Kidney capillary endothelial cell (primary cell): ENCODE results near the gene MRGPRF.
"Not testable (repeated sequence)": the region's sequence is repeated elsewhere in the genome, so short reads cannot be mapped to it uniquely, and the experiment has no call there.

Experiments used
- DNase-seq: peaks from one replicate; pipeline ENCODE4 v3.0.0-alpha.2; 2018; ENCODE audit warnings: low spot score

Gene MRGPRF

DNA sequence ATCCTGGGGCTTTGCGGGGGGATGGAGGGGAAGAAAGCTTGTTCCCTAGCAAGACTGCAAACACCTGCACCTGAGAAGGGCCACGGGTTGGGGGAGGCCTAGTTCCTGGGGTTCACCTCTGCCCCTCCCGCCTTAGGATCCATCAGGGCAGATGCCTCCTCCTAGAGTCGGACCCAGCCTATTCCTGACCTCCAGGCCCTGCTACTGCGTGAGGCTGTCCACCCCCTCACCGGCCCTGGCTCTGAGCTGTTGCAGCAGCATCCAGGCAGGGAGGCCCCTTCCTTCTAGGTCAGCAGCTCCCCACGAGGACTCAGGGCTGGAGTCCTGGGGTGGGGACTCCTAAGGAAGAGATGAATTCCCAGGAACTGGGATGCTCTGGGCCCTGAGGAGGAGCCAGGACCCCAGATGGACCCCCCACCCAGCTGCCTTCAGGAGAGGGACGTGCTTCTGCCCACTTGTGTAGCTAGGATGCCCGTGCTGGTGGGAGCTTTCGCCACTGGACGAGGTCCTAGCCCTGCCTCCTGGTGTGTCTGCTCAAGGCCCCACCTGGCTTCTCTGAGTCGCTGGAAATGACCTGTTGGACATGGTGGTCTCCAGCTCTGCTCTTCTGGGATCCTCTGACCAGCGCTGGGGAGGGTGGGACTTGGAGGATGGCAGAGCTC lies 10.3 kb downstream of the MRGPRF start:
- DNase-seq: no peak

DNA sequence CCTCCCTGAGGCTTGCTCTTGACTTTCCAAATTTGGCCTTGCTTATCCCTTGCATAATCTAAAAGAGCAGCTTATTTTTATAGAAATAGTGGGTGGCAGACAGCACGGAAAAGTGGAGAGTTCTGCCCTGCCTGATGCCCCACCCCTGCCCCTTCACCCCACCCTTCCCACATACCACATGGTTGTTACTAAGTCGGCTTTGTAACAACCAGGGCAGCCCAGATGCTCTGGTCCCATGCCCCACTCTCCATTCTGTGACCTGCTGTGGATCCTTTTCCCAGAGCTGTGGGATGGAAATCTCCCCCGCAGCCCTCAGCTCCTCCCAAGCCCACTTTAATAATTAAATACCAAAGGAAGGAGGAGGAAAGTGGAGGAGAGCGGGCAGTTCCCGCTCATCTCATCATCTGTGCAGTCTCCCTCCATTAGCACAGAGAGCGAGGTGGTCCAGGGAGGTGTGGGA lies 10.9 kb downstream of the MRGPRF start:
- DNase-seq: no peak

DNA sequence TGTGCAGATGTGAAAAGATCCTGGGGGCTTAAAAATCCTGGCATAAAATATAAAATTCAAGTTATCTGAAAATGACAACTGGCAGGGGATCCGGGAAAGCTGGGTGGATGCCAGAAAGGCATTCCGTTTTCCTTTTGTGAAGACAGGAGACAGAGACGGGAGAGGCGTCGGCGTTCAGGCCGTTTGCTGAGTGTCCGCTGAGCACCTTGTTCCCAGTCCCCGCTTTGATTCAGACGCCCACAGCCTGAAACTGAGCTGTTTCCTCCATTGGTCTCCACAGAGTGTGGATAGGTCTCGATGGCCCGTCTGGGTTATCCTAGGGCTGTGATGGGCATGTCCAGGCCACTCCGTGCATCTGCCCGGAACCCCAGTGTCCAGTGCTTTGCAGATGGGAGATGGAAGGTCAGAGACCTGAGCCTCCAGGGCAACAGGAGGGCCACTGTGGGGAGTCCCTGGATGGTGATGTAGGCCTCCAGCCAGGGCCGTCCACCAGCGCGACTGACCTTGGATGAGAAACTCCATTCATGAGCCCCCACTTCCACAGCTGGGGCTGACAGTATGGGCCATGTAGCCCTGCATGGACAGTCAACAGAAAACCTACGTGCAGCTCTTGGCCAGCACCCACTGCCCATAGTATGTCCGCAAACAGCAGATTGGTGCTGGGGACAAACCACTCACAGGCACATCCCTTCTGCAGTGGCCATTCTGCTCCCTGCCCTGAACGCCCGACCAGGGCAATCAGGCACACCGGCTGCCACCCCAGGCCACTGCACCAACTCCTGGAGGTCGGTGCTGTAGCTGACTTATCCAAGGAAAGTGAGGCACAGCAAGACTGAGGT lies 11.6 kb downstream of the MRGPRF start:
- DNase-seq: no peak

DNA sequence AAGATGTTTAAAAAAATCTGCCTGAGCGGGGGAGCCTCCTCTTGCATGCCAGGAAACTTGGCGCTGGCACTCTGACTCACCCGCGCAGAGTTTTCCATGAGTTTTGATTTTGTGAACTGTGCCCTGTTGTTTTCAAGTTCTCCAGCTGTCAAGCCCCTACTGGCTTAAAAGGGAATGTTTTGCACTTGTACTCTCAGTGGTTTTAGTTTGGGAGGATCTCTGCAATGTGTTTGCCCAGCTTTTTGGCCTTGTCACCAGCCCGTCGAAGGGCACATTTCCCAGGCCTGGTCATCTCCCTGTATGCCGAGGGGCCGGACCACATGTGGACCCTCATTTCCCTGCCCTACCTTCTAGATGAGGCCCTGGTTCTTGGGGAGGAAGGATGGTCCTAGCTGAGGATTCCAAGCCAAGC lies 12.2 kb downstream of the MRGPRF start:
- peak; percentile 39 for DNase-seq

DNA sequence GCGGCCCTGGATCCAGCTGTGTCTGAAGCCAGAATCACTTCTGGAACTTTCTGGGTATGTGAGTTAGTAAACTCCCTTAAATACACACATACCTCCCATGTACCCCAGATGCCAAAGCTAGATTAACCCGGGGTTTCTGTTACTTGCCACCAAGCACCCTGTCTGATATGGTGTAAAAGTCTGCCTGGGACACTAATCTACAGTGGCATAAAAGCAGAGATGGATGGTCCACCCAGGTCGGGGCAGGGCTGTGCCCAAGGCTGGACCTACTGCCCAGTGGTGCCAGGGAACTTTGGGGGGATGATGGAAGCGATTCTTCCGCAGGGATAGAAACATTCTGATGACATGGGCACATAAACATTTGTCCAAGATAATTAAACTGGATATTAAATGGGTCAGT lies 12.7 kb downstream of the MRGPRF start:
- no peak for DNase-seq

DNA sequence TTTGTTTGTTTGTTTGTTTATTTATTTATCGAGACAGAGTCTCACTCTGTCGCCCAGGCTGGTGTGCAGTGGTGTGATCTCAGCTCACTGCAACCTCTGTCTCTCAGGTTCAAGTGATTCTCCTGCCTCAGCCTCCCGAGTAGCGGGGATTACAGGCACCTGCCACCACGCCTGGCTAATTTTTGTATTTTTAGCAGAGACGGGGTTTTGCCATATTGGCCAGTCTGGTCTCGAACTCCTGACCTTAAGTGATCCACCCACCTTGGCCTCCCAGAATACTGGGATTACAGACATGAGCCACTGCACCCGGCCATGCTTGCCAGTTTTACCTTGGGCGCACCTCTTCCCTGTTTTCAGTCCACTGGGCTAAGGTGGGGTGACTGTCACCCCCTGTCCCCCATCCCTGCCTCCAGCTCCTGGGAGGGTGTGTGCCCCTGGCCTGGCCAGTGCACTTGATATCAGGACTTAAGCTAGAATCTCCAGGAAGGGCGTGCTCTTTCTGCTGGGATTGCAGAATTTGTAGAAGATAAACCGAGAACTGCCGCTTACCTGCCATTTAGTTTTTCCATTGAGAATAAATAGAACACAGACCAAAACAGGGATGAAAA lies 13.2 kb downstream of the MRGPRF start:
- not testable (repeated sequence) for DNase-seq

DNA sequence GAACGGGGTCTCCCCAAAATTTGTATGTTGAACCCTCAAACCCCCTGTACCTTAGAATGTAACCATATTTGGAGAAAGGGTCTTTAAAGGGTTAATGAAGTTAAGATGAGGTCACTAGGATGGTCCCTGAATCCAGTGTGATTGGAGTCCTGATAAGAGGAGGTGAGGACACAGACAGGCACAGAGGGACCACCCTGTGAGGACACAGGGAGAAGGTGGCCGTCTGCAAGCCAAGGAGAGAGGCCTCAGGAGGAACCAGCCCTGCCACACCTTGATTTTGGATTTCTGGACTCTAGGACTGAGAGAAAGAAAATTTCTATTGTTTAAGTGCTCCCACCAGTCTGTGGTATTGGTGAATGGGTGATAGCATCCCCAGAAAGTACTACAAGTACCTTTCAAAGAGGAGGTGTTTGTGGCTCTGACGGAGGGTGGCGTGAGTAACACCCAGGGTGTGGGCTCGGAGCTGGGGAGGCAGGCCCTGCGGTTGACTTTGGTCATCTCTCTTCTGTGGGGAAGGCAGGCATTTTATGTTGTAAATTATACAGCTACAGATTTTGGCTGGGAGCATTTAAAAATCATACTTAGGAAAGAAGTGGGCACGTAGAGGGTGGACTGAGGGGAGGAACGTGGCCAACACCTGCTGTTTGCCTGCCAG lies 13.8 kb downstream of the MRGPRF start:
- DNase-seq: no peak

DNA sequence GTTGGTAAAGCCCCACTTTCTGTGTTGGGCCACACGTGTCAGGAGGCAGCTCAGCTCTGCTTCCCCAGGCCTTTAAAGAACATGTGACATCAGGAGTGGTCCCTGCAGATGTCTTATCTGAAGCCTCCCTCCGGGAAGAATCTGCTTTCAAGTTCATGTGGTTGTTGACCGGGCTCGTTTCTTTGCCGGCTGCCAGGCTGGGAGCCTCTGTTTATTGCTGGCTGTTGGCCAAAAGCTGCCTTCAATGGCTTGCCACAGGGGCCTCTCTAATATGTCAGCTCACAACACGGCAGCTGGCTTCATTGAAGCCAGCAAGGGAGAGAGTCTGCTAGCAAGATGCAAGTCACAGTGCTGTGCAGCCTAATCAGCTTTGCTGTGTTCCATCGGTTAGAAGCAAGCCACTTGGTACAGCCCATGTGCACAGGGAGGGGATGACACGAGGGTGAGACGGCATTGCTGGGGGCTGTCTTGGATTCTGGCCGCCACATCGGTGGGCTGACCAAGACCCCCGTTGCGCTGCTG lies 14.6 kb downstream of the MRGPRF start:
- no peak for DNase-seq

DNA sequence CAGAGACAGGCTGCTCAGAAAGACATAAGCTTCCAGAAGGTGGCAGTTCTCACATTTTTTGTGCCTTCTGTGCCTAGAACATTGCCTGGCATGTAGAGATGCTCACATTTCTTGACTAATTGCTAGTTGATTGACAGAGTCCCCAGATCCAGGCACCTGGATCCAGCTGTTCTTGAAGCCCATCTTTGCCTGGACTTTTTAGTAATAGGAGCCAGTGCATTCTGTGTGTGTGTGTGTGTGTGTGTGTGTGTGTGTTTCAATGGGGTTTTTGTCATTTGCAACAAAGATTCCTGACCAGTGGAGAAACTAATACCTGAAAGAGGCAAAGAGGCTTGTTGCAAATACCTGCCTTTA lies 15.1 kb downstream of the MRGPRF start:
- DNase-seq: no peak

DNA sequence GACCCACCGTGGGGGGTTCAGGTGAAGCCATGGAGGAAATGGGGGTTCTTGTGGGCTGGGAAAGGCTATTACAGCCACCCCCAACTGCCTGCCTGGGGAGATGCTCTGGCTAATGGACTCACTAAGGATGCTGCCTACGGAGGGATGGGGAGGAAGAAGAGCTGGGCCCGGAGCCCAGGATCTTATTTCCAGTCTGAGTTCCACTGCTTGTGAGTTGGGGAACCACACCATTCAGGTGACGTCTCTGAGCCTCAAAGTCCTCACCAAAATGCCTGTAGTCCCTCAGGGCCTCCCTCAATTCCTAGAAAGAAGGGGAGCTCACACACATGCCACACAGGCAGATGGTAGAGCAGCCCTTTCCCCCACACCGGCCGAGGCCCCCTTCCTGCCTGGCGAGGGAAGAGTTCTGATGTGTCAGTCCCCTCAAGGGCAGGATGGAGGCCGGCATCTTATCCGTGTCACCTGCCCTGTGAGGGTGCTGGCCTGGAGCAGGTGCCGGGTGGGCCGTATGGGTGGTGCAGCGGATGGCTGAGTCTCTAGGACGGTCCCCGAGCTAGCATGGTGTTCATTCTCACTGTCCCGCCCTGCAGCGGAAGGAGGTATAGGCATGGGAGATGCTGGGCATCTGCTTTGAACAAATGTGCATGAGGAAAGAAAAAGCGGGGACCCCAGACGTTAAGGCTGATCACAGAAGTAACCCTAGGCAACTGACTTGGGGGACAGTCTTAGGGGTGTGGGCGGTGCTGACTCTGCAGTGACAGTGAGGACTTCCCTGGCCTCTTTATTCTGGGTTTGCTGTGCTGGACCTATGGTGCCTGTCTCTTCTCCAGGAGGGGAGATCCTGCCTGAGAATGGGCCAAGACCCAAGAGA lies 15.7 kb downstream of the MRGPRF start:
- DNase-seq: no peak

DNA sequence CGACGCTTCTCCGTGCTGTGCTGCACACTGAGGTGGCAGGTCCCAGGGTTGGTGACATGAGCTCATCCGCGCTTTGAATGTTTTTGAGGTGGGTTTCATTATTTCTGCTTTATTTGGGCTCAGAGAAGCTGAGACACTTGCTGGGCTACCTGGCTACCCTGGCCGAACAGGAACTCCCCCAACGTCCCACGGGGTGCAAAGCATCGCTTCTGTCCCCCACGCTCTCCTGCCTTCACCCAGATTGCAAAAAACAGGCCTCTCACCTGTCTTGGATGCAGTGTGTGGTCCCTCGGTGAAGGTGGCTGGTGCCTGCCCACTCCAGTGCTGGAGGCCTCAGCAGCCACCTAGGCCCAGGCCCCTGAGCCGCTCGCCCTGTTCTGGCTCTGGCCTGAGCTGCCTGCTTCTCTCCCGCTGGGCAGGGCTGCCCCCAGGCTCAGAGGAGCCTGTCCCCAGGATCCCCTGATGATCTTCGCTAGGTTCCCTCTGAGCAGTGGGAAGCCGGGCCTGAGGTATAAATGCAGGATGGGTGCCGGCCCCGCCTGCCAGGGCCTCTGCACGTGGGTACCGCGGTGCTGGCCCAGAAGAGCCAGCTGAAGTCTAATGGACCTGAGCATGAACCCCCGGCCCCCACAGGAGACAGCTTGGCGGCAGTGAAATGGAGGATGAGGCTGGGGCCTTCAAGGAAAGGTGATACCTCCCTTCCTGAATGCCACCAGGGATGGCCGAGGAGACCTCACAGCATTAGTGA lies 16.5 kb downstream of the MRGPRF start:
- no peak for DNase-seq

DNA sequence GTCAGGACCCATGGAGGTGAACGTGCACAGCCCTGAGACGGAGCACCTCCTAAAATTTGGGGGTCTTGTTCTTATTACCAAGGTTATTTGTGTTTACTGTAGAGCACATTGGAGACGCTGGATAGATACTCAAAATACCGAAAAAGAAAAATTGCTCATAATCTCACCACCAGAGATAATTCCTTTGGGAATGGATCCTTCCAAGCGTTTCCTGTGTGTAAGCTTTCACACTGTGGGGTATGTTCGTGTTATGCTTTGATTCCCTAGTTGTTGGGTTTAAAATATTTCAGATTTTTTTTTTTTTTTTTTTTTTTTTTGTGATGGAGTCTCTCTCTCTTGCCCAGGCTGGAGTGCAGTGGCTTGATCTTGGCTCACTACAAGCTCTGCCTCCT lies 18.2 kb downstream of the MRGPRF start:
- no peak for DNase-seq

DNA sequence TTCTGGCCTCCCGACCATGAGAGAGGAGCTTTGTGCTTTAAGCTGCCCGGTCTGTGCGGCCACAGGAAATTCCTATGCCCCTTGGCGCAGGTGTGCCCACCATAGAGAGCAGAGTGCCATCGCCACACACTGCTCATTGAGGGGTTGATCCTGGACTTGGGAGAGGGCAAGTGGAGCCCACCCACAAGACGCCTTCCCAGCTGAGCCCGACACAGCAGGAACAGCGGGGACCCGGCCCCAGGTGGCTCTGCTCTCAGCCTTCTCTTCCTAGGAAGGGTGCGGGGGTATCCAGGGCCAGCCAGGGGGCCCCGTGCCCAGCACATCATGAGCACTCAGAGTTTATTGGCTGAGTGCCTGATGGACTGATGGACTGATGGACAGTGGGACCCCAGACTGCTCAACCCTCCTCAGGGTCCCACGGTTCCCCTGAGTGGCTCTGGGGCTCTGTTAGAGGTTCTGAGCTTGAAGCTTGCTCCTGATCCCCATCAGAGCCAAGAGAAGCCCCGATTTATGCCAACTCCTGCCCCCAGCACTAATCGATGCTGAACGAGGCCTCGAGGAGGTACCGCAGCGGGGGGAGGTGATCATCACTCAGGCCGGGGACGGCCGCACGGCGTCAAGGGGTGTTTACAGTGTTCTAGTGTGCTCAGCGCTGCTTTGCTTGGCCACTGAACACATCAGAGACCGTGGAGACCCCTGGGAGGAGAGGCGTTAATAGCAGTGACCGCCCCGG lies 18.7 kb downstream of the MRGPRF start:
- no peak for DNase-seq

DNA sequence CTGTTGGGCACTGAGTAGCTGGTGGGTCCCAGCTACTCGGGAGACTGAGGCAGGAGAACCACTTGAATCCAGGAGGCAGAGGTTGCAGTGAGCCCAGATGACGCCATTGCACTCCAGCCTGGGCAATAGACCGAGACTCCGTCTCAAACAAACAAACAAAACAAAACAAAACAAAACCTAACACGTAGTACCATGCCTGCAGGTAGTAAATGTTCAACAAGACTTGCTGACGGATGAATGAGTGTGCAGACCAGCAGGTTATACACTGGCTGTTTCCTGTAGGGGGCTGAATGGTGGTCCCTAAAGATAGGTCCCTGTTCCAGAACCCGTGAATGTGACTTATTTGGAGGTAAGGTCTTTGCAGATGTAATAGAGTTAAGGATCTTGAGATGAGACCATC lies 19.5 kb downstream of the MRGPRF start:
- DNase-seq: no peak

DNA sequence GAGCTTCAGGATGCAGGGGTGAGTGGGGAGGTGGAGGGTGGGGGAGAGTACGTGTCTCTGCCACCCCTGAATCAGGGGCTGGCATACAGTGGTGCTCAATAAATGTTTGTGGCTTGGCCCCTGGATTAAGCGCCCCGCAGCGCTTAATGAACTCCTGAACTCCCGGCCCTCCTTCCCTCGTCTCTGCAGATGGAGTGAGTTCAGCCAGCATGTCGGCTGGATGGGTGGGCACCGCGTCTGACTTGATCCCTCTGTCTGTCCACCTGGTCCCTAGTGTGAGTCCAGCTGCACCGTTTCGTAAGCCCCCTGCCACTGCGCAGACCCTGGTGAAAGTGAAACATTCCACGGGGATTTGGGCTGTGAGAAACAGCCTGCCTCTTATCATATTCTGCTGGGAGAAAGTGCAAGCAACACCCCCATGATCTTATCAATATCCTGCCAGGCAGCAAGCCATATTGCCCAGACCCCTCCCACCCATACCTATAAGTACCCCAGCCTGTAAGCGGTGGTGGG lies 20.2 kb downstream of the MRGPRF start:
- DNase-seq: no peak

DNA sequence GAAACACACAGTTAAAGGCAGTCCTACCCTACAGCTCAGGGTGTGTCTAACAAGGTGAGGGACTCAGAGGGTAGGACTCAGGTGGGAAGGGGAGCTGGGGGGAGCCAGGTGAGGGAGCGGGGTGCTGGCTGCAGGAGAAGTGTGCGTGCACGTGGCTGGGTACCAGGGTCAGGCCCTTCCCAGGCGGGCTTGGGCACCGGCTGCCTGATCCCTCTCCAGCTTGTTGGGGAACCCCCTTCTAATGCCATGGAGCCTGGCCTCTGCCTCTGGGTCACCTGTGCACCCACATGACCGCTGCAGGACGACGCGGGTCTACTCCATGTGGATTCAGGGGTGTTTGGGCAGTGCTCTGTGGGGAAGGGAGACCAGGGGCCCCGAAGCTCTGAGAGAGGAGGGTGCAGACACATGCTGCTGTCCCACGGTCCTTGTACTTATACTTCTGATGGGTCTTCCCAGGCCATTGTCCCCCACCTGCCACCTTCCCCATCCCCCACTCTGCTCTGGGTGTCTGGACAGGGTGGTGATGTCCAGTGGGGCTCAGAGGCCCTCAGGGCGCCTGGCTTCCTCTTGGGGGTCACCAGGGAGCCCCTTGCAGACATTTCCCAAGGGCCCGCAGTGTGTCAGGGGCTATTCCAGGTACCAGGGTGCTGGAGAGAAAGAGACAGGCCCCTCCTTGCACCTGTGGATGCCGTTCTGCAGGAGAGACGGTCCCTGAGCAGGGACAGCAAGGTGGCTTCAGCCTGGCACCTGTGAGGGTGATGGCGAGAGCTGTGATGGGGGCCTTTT lies 21.9 kb downstream of the MRGPRF start:
- DNase-seq: no peak

DNA sequence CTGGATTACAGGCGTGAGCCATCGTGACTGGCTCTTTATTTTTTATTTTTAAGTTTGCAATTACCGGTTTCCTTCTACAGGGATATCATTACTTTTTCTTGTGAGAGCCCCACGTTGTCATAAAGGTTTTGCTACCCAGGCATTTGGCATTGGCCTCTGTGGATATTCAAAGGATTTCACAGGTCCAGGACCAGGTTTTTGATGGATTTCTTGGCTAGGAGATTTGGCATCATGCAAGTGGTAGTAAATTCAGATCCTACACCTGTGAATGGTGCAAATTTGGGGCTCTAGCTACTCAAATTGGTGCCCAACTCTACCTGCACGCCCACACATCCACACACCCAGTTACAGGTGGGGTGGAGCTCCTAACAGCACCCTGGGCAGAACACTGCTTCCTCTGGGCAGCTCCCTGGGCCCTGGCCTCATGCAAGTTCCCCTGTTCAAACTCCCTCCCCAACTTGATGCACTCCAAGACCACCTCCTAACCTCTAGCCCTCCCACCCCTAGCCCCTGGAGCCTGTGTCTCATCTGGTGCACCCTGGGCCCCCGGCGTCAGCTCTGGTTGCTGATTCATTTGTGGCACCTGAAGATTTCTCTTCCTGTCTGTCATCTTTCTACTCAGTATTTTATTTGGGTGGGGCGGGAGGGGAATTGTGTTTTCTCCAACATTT lies 23.0 kb downstream of the MRGPRF start:
- no peak for DNase-seq

DNA sequence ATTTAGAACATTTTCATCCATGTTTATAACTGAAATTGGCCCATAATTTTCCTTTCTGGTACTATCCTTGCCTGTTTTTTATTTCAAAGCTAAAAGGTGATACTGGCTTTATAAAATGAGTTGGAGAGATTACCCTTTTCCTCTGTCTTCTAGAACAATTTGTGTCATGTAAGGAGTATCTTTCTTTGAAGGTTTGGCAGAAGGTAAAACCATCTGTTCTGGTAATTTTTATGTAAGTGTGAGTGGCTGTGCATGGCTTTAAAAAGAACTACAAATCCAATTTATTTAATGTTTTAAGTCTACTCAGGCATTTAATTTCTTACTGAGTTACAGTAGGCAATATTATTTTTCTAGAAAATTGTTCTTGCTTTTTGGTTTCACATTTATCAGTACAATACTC lies 24.6 kb downstream of the MRGPRF start:
- no peak for DNase-seq
